ENCODE measurements around the gene ERCC6.

Gene ERCC6

DNA sequence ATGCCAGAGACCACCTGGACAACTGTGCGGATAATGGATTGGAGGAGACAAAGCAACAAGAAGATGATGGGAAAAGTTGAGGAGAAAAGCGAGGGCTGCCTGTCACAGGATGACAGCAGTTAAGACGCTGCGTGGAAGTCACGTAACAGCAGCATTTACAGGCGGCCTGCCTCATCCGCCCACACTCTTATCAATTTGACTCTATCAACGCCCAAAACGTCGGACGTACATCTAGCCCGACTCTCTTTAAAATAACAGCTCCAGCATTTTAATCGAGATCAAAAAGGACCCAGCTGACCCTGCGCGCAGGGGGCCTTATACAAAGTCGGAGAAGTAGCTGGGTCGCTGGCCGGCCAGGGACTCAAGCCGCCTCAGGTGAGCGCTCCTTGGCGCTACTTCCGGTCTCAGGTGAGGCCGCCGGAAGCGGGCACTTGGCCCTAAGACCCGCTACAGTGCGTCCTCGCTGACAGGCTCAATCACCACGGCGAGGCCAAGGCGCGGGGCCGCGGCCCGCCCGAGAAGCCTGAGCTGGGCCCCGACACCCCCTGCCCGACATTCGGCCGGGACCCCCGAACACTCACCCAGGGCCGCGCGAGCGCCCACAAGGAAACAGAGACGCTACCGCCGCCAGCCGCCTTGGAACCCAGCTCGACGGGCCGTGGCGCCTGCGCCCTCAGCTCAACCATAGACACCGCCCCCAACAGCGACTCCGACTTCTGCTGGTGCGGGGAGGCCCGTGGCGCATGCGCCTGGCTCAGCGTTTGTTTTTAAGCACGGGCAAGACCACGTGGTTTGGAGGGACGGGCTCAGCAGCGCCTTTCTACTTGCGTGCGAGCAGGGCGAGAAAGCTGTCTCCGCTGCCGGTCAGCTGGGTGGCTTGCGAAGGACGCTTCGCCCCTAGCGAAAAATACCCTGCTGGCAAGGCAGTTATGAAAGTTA is at the start of gene ERCC6:
Gene ERCC6 (minus strand): TSS at position 741 of the 939 bp plus-strand sequence.
- peak; percentile 92 to 96 for DNase-seq

DNA sequence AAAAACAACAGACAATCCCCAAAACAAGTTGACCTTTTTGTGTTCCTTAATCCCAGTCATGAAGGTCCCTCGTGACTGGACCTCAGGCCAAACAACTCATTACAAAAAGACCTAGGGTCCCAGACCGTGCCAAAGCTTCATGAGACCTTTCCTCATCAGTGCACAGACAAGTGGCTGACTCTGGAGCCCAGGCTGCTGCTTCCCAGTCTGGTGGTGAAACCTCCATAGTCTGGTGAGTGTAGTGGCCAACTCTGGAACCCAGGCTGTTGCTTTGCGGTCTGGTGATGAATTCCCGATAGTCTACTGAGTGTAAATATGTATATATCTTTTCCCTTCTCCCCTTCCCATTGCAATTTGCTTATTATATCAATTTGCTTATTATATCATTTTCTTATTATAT is 49.1 kb upstream of the ERCC6 start:
- no peak for DNase-seq

DNA sequence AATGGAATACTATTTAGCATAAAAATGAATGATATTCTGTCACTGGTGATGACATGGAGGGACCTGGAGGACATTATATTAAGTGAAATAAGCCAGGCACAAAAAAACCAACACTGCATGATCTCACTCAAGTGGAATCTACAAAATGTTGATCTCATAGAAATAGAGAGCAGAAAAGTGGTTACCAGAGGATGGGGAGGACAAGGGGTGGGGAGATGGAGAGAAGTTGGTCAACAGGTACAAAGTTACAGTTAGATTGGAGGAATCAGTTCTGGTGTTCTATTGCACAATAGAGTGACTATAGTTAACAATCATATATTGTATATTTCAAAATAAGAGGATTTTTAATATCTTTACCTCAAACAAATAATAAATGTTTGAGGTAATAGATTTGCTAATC is 46.5 kb upstream of the ERCC6 start:
- DNase-seq = no peak

DNA sequence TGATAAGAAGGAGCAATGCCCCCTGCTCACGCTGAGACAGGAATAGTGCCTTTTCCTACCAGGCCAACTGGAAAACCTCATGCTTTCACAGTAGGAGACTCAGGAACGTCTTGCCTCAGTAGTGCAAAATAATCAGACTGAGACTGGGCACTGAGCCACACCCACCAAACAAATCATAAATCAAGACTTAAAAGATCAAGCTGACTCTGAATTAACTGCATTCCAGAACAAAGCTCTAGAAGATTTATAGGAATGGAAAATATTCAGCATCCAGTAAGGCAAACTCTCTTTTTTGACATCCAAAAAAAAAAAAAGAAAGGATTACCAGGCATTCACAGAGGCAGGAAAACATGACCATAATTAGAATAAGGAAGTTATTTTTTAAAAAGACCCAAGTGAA is 40.7 kb upstream of the ERCC6 start:
- no peak for DNase-seq

DNA sequence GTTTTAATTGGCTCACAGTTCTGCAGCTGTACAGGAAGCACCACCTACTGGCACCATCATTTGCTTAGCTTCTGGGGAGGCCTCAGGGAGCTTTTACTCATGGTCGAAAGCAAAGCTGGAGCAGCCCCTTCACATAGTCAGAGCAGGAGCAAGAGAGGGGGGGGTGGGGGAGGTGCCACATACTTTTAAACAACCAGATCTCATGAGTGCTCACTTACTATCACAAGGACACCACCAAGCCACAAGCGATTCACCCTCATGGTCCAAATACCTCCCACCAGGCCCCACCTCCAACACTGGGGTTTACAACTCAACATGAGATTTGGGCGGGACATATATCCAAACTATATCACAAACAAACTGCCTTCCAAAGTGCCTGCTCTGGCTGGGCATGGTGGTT is 39.5 kb upstream of the ERCC6 start:
- no peak for DNase-seq

DNA sequence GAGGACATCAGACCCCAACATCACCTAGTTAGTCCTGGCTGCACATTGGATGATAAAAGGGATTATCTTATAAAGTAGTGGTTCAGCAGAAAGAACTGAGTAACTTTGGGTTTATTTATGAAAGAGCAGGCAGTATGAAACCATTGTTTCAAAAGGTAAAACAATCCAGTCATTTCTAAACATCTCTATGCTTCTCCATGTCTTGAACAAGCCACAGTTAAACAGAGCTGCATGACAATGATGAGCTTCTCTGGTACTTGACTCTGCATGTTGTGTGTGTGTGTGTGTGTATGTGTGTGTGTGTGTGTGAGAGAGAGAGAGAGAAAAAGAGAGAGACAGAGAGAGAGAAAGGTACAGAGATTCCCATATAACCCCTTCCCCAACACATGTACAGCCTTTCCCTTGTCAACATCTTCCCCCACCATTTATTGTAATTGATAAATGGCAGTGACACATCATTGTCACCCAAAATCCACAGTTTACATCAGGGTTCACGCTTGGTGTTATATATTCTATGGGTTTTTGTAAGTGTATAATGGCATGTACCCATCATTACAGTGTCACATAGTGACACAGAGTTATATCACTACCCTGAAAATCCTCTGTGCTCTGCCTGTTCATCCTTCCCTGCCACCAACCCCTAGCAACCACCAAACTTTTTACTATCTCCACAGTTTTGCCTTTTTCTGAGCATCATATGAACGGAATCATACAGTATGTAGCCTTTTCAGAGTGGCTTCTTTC is 38.4 kb upstream of the ERCC6 start:
- DNase-seq = no peak

DNA sequence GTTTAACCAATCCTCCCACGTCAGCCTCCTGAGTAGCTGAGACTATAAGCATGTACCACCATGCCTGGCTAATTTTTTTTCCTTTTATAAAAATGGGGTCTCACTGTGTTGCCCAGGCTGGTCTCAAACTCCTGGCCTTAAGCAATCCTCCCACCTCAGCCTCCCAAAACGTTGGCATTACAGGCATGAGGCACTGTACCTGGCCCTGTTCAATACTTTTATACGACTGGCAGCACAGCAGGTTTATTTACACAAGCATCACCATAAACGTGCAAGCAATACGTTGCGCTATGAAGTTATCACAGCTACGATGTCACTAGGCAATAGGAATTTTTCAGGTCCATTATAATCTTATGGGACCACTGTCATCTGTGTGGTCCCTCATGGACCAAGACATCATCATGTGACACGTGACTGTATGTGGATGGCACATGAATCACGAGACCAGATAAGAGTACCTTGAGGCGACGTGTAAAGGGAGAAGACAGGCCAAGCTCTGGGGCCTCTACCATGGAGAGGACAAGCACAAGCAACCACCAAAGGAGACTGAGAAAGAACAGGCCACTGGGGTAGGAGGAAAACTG is 36.7 kb upstream of the ERCC6 start:
- no peak for DNase-seq

DNA sequence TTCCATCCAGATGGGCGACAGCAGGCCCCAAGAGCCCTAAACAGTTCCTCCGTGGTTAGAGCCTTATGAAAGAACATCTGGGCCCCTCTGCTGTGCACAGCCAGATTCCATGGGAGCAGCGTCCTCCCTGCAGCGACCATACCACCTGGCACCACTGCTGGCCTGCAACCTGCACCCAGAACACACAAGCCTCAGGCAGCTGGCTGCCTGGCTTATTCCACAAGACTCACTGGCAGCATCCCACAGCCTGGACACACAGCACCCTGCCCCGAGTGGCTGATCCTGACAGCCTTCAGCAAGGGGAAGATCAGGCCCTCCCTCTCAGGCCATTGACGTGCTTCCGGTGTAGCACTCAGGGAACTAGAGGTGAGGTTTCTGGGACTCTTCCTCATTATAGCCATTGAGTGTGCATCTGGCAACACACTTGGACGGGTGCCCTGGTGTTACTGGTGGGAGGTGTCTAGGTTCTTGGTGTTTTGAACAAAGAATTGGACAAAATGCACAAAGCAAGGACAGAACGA is 33.7 kb upstream of the ERCC6 start:
- no peak for DNase-seq

DNA sequence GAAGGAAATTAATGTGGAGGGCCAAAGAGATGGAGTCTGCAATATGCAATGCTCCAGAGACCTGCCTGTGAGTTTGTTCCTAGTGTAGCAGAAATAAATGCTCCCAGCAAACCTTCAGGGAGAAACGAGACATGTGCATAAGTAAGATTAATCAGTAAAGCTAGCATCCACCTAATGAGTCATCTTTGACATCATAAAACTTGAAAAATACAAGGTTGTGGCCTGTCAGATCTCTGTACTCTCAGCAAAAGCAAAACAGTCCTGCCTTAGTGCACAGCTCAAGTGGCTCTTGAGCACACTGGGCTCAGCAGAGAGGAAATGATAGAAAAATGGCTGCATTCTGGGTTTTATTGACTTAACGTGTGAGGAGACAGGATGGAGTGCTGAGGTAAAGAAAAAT is 32.5 kb upstream of the ERCC6 start:
- DNase-seq = no peak

DNA sequence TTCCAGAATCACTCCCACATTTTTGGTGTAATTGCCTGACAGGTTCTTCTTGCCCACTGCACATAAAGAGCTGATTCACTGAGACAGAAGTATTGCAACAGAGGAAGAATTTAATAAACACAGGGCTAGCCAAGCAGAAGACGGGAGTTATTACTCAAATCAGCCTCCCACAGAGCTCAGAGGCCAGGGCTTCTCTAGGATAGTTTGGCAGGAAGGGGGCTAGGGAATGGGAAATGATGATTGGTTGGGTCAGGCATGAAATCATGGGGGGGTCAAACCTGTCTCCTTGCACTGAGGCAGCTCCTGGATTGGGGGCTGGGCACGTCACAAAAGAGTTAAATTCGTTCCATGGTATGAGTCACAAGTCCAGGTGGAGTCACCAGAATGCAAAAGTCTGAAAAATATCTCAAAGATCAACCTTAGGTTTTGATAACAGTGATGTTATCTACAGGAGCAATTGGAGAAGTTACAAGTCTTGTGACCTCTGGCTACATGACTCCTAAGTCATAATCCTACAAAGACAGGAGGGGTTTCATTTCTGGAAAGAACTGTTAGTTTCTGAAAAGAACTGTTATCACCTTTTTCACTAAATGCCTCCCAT is 30.2 kb upstream of the ERCC6 start:
- DNase-seq = no peak

DNA sequence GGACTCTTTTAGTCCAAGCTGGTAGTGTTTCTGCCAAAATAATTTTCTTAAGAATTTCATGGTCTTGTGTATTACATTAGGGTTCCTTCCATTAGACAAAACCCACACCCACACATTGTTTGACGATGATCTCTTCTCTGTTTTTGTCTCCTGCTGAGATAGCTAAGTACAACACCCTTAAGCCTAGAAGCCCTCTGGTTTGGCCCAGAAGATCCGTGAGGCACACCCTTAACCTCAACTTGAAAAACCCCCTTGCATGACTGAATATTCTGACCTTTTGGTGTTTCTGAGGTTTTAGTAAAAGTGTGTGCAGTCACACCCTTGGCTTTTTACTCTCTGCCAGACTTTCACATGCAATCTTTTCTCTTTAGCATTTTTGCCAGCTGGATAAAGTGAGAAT is 29.3 kb upstream of the ERCC6 start:
- DNase-seq = no peak

DNA sequence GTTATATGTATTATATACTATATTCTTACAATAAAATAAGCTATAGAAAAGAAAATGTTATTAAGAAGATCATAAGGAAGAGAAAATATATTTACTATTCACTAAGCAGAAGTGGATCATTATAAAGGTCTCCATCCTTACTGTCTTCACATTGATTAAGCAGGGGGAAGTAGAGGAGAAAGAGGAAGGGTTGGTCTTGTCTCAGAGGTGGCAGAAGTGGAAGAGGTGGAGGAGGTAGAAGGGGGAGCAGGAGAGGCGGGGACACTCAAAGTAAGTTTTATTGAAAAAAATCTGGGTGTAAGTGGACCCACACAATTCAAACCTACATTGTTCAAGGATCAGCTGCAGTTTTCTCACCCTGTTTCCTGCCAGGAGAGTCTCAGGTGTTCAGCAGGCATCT is 28.9 kb upstream of the ERCC6 start:
- no peak for DNase-seq

DNA sequence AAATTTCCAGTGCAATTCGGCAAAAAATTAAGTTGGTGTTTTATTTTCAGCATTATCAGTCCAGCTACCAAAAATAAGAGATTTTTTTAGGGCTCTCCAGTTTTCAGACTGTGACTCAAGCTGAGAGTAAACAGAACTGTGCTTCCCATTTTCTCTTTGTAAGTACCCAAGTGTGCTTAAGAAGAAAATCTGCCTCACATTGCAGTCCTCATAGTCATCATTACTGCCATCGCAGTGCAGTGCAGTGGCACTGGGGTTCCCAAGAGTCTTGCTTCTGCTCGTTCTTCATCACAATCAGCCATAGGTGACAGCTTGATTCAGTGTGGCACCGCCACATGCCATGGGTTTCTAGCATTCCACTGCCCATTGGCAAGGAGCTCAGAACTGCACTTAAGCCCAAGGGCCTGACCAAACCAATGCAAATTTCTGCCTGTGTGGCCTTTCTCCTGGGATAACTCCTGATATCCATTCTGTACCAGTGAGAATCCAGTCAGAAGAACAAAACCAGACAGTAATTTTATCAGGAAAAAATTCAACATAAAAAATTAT is 25.6 kb upstream of the ERCC6 start:
- no peak for DNase-seq

DNA sequence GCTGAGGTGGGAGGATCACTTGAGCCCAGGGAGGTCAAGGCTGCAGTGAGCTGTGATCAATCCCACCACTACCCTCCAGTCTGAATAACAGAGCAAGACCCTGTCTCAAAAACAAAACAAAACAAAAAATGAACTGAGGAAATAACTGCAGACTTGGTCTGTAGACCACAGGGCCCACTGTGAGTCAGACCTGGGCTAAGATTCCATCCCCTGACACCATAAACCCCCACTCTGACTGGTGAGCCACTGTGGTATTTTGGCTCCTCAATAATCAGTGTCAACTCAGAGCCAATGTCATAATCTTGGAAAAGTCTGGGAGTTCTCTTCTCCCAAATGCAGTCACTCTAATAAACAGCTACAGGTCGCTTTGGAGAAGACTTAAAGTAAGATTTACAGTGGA is 24.0 kb upstream of the ERCC6 start:
- no peak for DNase-seq

DNA sequence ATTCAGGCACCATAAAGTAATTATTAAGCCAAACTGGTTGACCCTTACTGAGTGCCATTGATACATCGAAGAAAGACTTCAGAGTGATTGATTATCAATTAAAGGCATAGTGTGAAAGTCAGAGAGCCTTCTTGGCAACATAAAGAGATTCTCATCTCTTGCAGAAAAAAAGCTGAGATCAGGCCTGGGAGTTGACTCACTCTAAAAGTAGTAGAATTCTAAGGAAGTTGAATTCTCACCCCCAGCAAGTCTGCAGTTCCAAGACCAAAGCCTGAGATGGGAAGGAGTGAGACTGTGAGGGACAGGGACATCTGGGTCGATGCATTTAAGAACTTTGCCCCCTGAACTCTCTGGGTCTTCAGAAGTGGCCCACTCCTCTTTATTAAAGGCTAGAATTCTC is 21.6 kb upstream of the ERCC6 start:
- DNase-seq = no peak

DNA sequence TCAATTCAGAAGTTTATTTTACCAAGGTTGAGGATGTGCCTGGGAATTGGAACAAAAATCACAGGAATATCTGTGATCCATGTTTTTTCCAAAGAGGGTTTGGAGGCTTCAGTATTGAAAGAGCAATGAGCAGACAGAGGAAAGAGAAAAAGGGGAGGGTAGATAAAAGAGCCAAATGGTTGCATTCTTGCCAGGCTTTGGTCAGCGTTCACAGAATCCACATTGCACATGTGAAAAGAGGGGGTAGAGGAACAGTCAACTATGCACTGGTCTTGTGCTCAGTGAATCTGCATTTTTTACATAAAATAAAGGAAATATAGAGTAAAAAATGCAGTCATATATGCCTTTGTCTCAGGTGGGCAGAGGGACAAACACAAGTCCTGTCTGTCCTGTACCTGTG is 20.6 kb upstream of the ERCC6 start:
- DNase-seq = no peak

DNA sequence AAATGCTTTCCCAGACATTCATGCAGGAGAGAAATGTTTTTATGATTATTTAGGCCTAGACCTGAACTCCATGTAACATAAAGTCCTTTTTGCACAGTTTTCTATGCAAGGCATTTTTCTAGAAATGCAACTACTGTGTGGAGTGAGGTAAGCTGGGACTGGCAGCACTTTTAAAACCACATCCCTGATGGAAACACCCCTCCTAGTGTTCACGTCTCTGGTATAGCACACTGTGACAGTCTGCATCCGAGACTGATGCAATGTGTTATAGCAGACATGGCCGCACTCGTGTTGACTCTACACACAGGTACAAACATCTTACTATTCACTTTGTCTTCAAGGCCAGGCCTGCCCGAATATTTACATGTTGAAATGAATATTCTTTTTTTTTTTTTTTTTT is 19.3 kb upstream of the ERCC6 start:
- no peak for DNase-seq

DNA sequence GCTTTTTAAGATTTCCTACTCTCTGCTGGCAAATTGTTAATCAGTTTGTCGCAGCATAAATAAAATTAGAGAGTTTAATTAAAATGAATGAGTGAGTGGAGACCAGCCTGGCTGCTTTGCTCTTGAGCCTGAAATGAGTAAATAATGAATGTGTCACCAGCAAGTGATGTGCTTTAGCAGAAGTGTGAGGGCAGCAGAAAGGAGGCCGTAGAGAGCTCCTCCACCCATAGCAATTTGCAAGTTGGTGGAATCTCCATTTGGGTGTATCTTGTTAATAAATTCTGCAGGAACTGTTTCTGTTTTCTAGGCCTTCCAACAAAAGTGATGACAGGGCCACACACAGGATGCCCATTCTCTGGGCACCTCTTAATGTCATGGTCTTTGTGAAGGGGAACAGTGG is 18.8 kb upstream of the ERCC6 start:
- no peak for DNase-seq

DNA sequence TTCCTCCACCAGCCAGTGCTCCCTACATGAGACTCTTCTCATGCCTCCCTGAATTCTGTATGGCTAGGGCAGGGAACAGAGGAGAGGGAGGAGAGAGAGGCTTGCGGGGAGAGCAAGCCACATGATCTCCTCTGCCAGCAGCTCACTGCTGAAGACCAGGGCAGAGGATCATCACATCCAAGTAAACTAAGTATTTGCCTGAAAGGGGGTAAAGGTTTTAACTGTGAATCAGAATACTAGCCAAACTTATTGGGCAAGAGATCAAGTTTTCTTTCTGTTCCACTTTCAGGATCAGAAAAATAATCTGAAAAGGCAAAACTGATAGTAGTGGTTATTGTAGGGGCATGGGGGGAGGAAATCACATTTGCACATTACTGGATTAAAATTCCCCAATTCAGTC is 17.8 kb upstream of the ERCC6 start:
- no peak for DNase-seq

DNA sequence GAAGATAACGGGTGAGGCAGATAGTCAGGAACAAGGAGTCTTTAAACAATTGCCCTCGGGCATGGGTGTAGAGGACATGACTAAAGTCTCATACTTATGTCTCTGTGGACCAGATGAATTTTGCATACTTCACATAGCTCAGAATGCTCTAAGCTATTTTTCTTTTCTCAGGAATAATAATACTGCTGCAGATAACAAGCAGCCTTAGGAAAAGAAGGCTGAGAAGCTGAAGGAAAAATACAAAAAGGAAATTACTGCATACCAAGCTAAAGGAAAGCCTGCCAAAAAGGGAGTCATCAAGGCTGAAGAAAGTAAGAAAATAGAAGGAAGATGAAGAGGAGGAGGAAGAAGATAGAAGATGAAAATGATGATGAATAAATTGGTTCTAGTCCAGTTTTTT is 13.4 kb upstream of the ERCC6 start:
- DNase-seq = no peak

DNA sequence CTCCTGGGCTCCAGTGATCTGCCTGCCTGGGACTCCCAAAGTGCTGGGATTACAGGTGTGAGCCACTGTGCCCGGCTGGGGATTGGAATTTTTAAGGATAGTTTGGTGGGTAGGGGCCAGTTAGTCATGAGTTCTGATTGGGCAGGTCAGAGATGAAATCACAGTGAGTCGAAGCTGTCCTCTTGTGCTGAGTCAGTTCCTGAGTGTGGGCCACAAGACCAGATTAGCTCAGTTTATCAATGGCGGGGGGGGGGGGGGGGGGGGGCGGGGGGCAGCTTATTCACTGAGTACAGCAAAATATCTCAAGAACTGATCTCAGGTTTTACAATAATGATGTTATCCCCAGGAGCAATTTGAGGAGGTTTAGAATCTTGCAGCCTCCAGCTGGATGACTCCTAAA is 11.6 kb upstream of the ERCC6 start:
- DNase-seq = no peak

DNA sequence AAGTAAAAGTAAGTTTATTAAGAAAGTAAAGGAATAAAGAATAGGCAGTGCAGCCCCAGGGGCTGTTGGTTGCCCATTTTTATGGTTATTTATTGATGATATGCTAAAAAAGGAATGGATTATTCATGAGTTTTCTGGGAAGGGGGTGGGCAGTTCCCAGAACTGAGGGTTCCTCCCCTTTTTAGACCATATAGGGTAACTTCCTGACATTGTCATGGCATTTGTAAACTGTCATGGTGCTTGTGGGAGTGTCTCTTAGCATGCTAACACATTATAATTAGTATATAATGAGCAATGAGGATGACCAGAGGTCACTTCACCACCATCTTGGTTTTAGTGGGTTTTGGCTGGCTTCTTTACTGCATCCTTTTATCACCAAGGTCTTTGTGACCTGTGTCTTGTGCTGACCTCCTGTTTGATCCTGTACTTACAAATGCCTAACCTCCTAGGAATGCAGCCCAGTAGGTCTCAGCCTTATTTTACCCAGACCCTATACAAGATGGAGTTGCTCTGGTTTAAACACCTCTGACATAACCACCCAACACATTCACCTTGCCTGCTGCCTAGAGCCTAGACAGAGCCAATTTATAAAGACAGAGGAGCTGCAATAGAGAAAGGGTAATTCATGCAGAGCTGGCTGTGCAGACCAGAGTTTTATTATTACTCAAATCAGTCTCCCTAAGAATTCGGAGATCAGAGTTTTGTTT is 10.9 kb upstream of the ERCC6 start:
- DNase-seq = no peak
